ENCODE data around the gene ANKRD33B. TPM values are rescaled to one million over a fixed set of nuclear protein-coding genes. Genes with fewer than 3 reads are reported as not detected.

Gene ANKRD33B
- polyA plus RNA-seq, 3 donors: 0.05 TPM; not detected in 2

GRCh38 chr5:10644192-10644591, 80.3 kb downstream of the ANKRD33B start:
- Histone ChIP-seq H4K20me1 (ENCODE audit: insufficient read depth, low read length) (no peaks in the 10 kb centered on the region), H3K4me3 (replicated peaks in 1 of 3; ENCODE audit: low read depth in 2 of 3, low read length in 3 of 3) (no peak overlapping the region), H3K36me3 (replicated peaks in 1 of 2; ENCODE audit: control insufficient read depth in 1 of 2, insufficient read depth in 2 of 2, low read length in 2 of 2) (no peaks in the 10 kb centered on the region), H3K9ac (ENCODE audit: insufficient read depth, low read length, poor library complexity, severe bottlenecking) (no peak overlapping the region), H3K4me1 (ENCODE audit: control insufficient read depth in 1 of 2, insufficient read depth in 2 of 2, low read length in 2 of 2) (peaks cover 16 to 24% of the 10 kb centered on the region in 2 donors), H2AFZ (ENCODE audit: insufficient read depth, low read depth, low read length, poor library complexity, severe bottlenecking) (peak overlapping the region; percentile 58), H3K4me2 (replicated peaks; ENCODE audit: extremely low read depth, low read length, poor library complexity, severe bottlenecking) (peak overlapping the region; percentile 13), H3K27ac (ENCODE audit: low read depth in 1 of 2, low read length in 2 of 2) (no peak overlapping the region), H3K27me3 (ENCODE audit: control insufficient read depth in 2 of 2, insufficient read depth in 2 of 2, low read length in 2 of 2) (no peaks in the 10 kb centered on the region), H3K9me3 (replicated peaks in 1 of 2; ENCODE audit: control insufficient read depth in 1 of 2, insufficient read depth in 1 of 2, low read length in 2 of 2) (peaks cover 0 to 4% of the 10 kb centered on the region in 2 donors), H3K79me2 (ENCODE audit: insufficient read depth, low read length) (peaks cover 4% of the 10 kb centered on the region)
- 35% methylated on average over 4 of the region's 9 CpGs for WGBS (ENCODE audit: insufficient coverage)
- no peaks in the 10 kb centered on the region for H3K36me3 Mint-ChIP-seq
- no peaks in the 10 kb centered on the region for H3K27me3 Mint-ChIP-seq (ENCODE audit: low read depth in 3 of 3)
- no peak overlapping the region for H3K4me3 Mint-ChIP-seq
- intact Hi-C loops (cut with micrococcal nuclease): no loop called here
- DNase-seq: no peak
- TF ChIP-seq CTCF (IDR thresholded peaks at IDR 0.05): no peak
- H3K4me1 Mint-ChIP-seq: peaks cover 22% of the 10 kb centered on the region
- H3K9me3 Mint-ChIP-seq: peaks cover 0 to 8% (median 3%) of the 10 kb centered on the region in 7 donors
- H3K27ac Mint-ChIP-seq: peak overlapping the region in 3 of 7 donors; percentile 11 to 73 (median 23)

GRCh38 chr5:10645146-10645545, 81.3 kb downstream of the ANKRD33B start:
- peak overlapping the region; percentile 17 for H2AFZ ChIP-seq (ENCODE audit: insufficient read depth, low read depth, low read length, poor library complexity, severe bottlenecking)
- H3K27me3 Mint-ChIP-seq (ENCODE audit: low read depth in 3 of 3): no peaks in the 10 kb centered on the region
- no peak overlapping the region for H3K9ac ChIP-seq (ENCODE audit: insufficient read depth, low read length, poor library complexity, severe bottlenecking)
- peak overlapping the region in 2 of 7 donors; percentile 36 to 53 for H3K27ac Mint-ChIP-seq
- H3K9me3 Mint-ChIP-seq: peaks cover 0 to 5% (median 0%) of the 10 kb centered on the region in 7 donors
- H3K9me3 ChIP-seq (replicated peaks in 1 of 2; ENCODE audit: control insufficient read depth in 1 of 2, insufficient read depth in 1 of 2, low read length in 2 of 2): no peaks in the 10 kb centered on the region
- no peak for DNase-seq
- no peak overlapping the region for H3K4me3 ChIP-seq (replicated peaks in 1 of 3; ENCODE audit: low read depth in 2 of 3, low read length in 3 of 3)
- intact Hi-C loops (cut with micrococcal nuclease): no loop called here
- no peaks in the 10 kb centered on the region for H3K27me3 ChIP-seq (ENCODE audit: control insufficient read depth in 2 of 2, insufficient read depth in 2 of 2, low read length in 2 of 2)
- H3K4me1 Mint-ChIP-seq: peaks cover 22% of the 10 kb centered on the region
- H3K4me1 ChIP-seq (ENCODE audit: control insufficient read depth in 1 of 2, insufficient read depth in 2 of 2, low read length in 2 of 2): peaks cover 16 to 24% of the 10 kb centered on the region in 2 donors
- H3K79me2 ChIP-seq (ENCODE audit: insufficient read depth, low read length): peaks cover 4% of the 10 kb centered on the region
- H3K27ac ChIP-seq (ENCODE audit: low read depth in 1 of 2, low read length in 2 of 2): no peak overlapping the region
- no peak overlapping the region for H3K4me3 Mint-ChIP-seq
- no peak for TF ChIP-seq CTCF (IDR thresholded peaks at IDR 0.05)
- H4K20me1 ChIP-seq (ENCODE audit: insufficient read depth, low read length): no peaks in the 10 kb centered on the region
- no peaks in the 10 kb centered on the region for H3K36me3 ChIP-seq (replicated peaks in 1 of 2; ENCODE audit: control insufficient read depth in 1 of 2, insufficient read depth in 2 of 2, low read length in 2 of 2)
- 100% methylated on average over 1 of the region's 3 CpGs for WGBS (ENCODE audit: insufficient coverage)
- no peak overlapping the region for H3K4me2 ChIP-seq (replicated peaks; ENCODE audit: extremely low read depth, low read length, poor library complexity, severe bottlenecking)
- H3K36me3 Mint-ChIP-seq: no peaks in the 10 kb centered on the region

All from CD14-positive monocyte (primary cell).